IMR-90 (cell line): Measurements from ENCODE around the gene ANKFY1. TPM values are rescaled to one million over a fixed set of nuclear protein-coding genes. Genes with fewer than 3 reads are reported as not detected.
A peak's percentile ranks its signal among the peaks of the same experiment; 100 is the strongest.

Experiments used
- ATAC-seq: fragments of 200-7000 bp; cut with Tn5 transposase; 2 replicates; pipeline ENCODE4 v1.9.1; 2020; ENCODE audit warnings: low read depth, mild to moderate bottlenecking, moderate library complexity
- BruUV-seq: library from RNA; stranded (reverse); fragments of 400-500 nt; replicated peaks from 2 replicates; lab custom pipeline; 2021; lab: Mats Ljungman, UMichigan
- CTCF ChIA-PET: fragments of 300-600 bp; formaldehyde crosslinking; extraction: SDS; loops from one replicate; lab custom pipeline; 2021; ENCODE audit warnings: antibody characterized with exemption; lab: Yijun Ruan, JAX
- POLR2A ChIA-PET: fragments of 300-600 bp; sonication (Branson Sonifier 250); formaldehyde crosslinking; loops from one replicate; lab custom pipeline; 2022; ENCODE audit warnings: antibody characterized with exemption; ENCODE audit not compliant: unreplicated experiment; lab: Charles Lee
- DNase-seq: peaks from one replicate; pipeline ENCODE4 v3.0.0; 2013
- H2AFZ ChIP-seq: replicated peaks from 2 replicates; pipeline ENCODE3; 2013; ENCODE audit warnings: low read length, mild to moderate bottlenecking; ENCODE audit not compliant: poor library complexity
- H2AK5ac ChIP-seq: 2 replicates; pipeline ENCODE4 v1.6.1; 2013; ENCODE audit warnings: low read depth, low read length, inconsistent platforms
- H2AK9ac ChIP-seq: replicated peaks from 2 replicates; pipeline ENCODE3; 2013; ENCODE audit warnings: mild to moderate bottlenecking, low read depth, low read length, moderate library complexity; ENCODE audit not compliant: poor library complexity
- H2BK120ac ChIP-seq: 2 replicates; pipeline ENCODE4 v1.6.1; 2013; ENCODE audit warnings: low read depth, low read length, inconsistent platforms
- H2BK15ac ChIP-seq: 3 replicates; pipeline ENCODE4 v1.6.1; 2013; ENCODE audit warnings: low read depth, low read length, inconsistent platforms
- H2BK20ac ChIP-seq: 2 replicates; pipeline ENCODE4 v1.6.1; 2013; ENCODE audit warnings: low read depth, mild to moderate bottlenecking, inconsistent platforms, low read length, moderate library complexity
- H2BK5ac ChIP-seq: 2 replicates; pipeline ENCODE4 v1.6.1; 2013; ENCODE audit warnings: mild to moderate bottlenecking, low read depth, low read length, inconsistent platforms; ENCODE audit not compliant: poor library complexity, severe bottlenecking
- H3K14ac ChIP-seq: replicated peaks from 2 replicates; pipeline ENCODE4 v1.6.1; 2013; ENCODE audit warnings: low read depth, low read length, inconsistent platforms
- H3K18ac ChIP-seq: 2 replicates; pipeline ENCODE4 v1.6.1; 2013; ENCODE audit warnings: low read depth, low read length, control low read depth
- H3K23ac ChIP-seq: 2 replicates; pipeline ENCODE4 v1.6.1; 2013; ENCODE audit warnings: low read depth, low read length, inconsistent platforms
- H3K27ac ChIP-seq: 2 replicates; pipeline ENCODE4 v1.5.1; 2013; ENCODE audit warnings: mild to moderate bottlenecking, control low read depth, low read length; ENCODE audit not compliant: insufficient read depth
- H3K27me3 ChIP-seq: 2 replicates; pipeline ENCODE4 v1.6.1; 2013; ENCODE audit warnings: low read length; ENCODE audit not compliant: control insufficient read depth, insufficient read depth
- H3K36me3 ChIP-seq: 2 replicates; pipeline ENCODE4 v1.6.1; 2013; ENCODE audit warnings: low read length, mixed read lengths; ENCODE audit not compliant: control insufficient read depth, insufficient read depth
- H3K4ac ChIP-seq: 2 replicates; pipeline ENCODE4 v1.6.1; 2013; ENCODE audit warnings: low read depth, low read length, inconsistent platforms
- H3K4me1 ChIP-seq: 2 replicates; pipeline ENCODE4 v1.6.1; 2013; ENCODE audit warnings: low read length, mixed read lengths; ENCODE audit not compliant: control insufficient read depth, insufficient read depth
- H3K4me2 ChIP-seq: 2 replicates; pipeline ENCODE4 v1.6.1; 2013; ENCODE audit warnings: low read depth, mild to moderate bottlenecking, control low read depth, low read length, moderate library complexity
- H3K4me3 ChIP-seq: 2 replicates; pipeline ENCODE4 v1.5.1; 2013; ENCODE audit warnings: low read depth, mild to moderate bottlenecking, control low read depth, low read length, moderate library complexity; ENCODE audit not compliant: insufficient read depth
- H3K56ac ChIP-seq: 2 replicates; pipeline ENCODE4 v1.6.1; 2013; ENCODE audit warnings: low read length, inconsistent platforms; ENCODE audit not compliant: insufficient read depth; ENCODE audit errors: extremely low read depth
- H3K79me1 ChIP-seq, 2 experiments: 2 replicates each; pipeline ENCODE4 v1.6.1; 2013; ENCODE audit warnings: low read length in 2 of 2, inconsistent platforms in 1 of 2, low read depth in 1 of 2
- H3K9ac ChIP-seq: 2 replicates; pipeline ENCODE4 v1.6.1; 2013; ENCODE audit warnings: low read depth, low read length, control low read depth
- H3K9me1 ChIP-seq: 2 replicates; pipeline ENCODE4 v1.6.1; 2013; ENCODE audit warnings: low read length, inconsistent platforms; ENCODE audit not compliant: insufficient read depth
- H3K9me3 ChIP-seq: 2 replicates; pipeline ENCODE4 v1.6.1; 2013; ENCODE audit warnings: low read length; ENCODE audit not compliant: control insufficient read depth, insufficient read depth
- H4K20me1 ChIP-seq: 2 replicates; pipeline ENCODE4 v1.6.1; 2013; ENCODE audit warnings: low read length, inconsistent platforms; ENCODE audit not compliant: insufficient read depth
- H4K5ac ChIP-seq: 2 replicates; pipeline ENCODE4 v1.6.1; 2013; ENCODE audit warnings: mild to moderate bottlenecking, low read depth, low read length, control low read depth
- H4K8ac ChIP-seq, 2 experiments: 2 replicates each; pipeline ENCODE4 v1.6.1; 2013; ENCODE audit warnings: low read depth in 2 of 2, low read length in 2 of 2, control low read depth in 1 of 2, inconsistent platforms in 1 of 2
- H4K91ac ChIP-seq: 2 replicates; pipeline ENCODE4 v1.6.1; 2013; ENCODE audit warnings: low read depth, low read length, inconsistent platforms; ENCODE audit not compliant: insufficient read depth
- BHLHE40 ChIP-seq: fragments of 150-350 bp; IDR thresholded peaks from 2 replicates; pipeline ENCODE4 v1.6.1; 2016; ENCODE audit warnings: mild to moderate bottlenecking, low read depth, low read length
- CEBPB ChIP-seq: IDR thresholded peaks from 2 replicates; pipeline ENCODE4 v1.6.1; 2012; ENCODE audit warnings: low read depth, low read length, improper control_type of control experiment
- CHD1 ChIP-seq: IDR thresholded peaks from 2 replicates; pipeline ENCODE4 v1.6.1; 2012; ENCODE audit warnings: low read depth, low read length, improper control_type of control experiment
- CTCF ChIP-seq: conservative IDR thresholded peaks from 2 replicates; pipeline ENCODE4 v1.5.1; 2012; ENCODE audit warnings: mild to moderate bottlenecking, low read depth, low read length, improper control_type of control experiment
- ELK1 ChIP-seq: fragments of 150-350 bp; IDR thresholded peaks from 2 replicates; pipeline ENCODE4 v1.6.1; 2016; ENCODE audit warnings: low read depth, mild to moderate bottlenecking, low read length, moderate library complexity, borderline replicate concordance
- FOS ChIP-seq: fragments of 150-350 bp; IDR thresholded peaks from 2 replicates; pipeline ENCODE4 v1.6.1; 2016; ENCODE audit warnings: low read depth, low read length
- MAFK ChIP-seq: IDR thresholded peaks from 2 replicates; pipeline ENCODE4 v1.6.1; 2012; ENCODE audit warnings: low read depth, low read length, improper control_type of control experiment
- MAZ ChIP-seq: IDR thresholded peaks from 2 replicates; pipeline ENCODE4 v1.6.1; 2012; ENCODE audit warnings: low read depth, mild to moderate bottlenecking, low read length, improper control_type of control experiment, moderate library complexity, borderline replicate concordance
- MXI1 ChIP-seq: IDR thresholded peaks from 2 replicates; pipeline ENCODE4 v1.6.1; 2012; ENCODE audit warnings: low read depth, mild to moderate bottlenecking, low read length, moderate library complexity, borderline replicate concordance
- NFE2L2 ChIP-seq: fragments of 150-350 bp; IDR thresholded peaks from 2 replicates; pipeline ENCODE4 v1.6.1; 2016; ENCODE audit warnings: low read depth, mild to moderate bottlenecking, low read length
- POLR2A ChIP-seq: IDR thresholded peaks from 2 replicates; pipeline ENCODE4 v1.6.1; 2012; ENCODE audit warnings: mild to moderate bottlenecking, low read depth, low read length
- RAD21 ChIP-seq: IDR thresholded peaks from 2 replicates; pipeline ENCODE4 v1.6.1; 2012; ENCODE audit warnings: low read length, improper control_type of control experiment
- RCOR1 ChIP-seq: IDR thresholded peaks from 2 replicates; pipeline ENCODE4 v1.6.1; 2012; ENCODE audit warnings: mild to moderate bottlenecking, low read length, improper control_type of control experiment; ENCODE audit not compliant: insufficient replicate concordance
- RFX5 ChIP-seq: IDR thresholded peaks from 2 replicates; pipeline ENCODE4 v1.8.0; 2012; ENCODE audit warnings: low read depth, mild to moderate bottlenecking, low read length, moderate library complexity
- SMC3 ChIP-seq: fragments of 150-350 bp; IDR thresholded peaks from 2 replicates; pipeline ENCODE4 v1.6.1; 2016; ENCODE audit warnings: low read depth, mild to moderate bottlenecking, antibody characterized with exemption, low read length, moderate library complexity
- WGBS, 2 experiments: methylation state at CpG; one replicate each; pipeline versions ENCODE4 v1.1.5 to v1.1.7; 2013; ENCODE audit warnings: missing lambda C conversion rate in 2 of 2; ENCODE audit not compliant: insufficient read length in 1 of 2; ENCODE audit errors: extremely low coverage in 2 of 2; 5-methylcytosine and 5-hydroxymethylcytosine counted together
- dilution Hi-C: fragments of 300-500 bp; cut with HindIII; formaldehyde crosslinking; loops from one replicate; pipeline ENCODE4 v1.14.3; 2018; ENCODE audit warnings: low sequenced_read_pairs; ENCODE audit not compliant: unreplicated experiment
- in situ Hi-C: fragments of 300-500 bp; cut with MboI; formaldehyde crosslinking; loops from 3 replicates; pipeline ENCODE4 v1.14.3; 2019; ENCODE audit warnings: low sequenced_read_pairs, inconsistent platforms, mixed read lengths
- intact Hi-C: fragments of 100-400 bp; cut with micrococcal nuclease; formaldehyde crosslinking; loops from 2 replicates; pipeline ENCODE4 v1.10.0; 2022
- polyA plus RNA-seq, 3 experiments: library from polyadenylated mRNA; depleted of rRNA; stranded (reverse); fragments of >200 nt; gene quantifications; 2 replicates each; pipeline ENCODE4 v1.2.3, GENCODE V29; 2012; ENCODE audit warnings: low replicate concordance in 1 of 3
- total RNA-seq: library from RNA; depleted of rRNA; stranded (reverse); fragments of >200 nt; gene quantifications from 2 replicates; pipeline ENCODE4 v1.2.3, GENCODE V29; 2012

ANKFY1 gene
- total and polyA plus RNA-seq, 2 of the 4 experiments (the other 2 are of a cell fraction) = 32.3 to 48.9 TPM

DNA sequence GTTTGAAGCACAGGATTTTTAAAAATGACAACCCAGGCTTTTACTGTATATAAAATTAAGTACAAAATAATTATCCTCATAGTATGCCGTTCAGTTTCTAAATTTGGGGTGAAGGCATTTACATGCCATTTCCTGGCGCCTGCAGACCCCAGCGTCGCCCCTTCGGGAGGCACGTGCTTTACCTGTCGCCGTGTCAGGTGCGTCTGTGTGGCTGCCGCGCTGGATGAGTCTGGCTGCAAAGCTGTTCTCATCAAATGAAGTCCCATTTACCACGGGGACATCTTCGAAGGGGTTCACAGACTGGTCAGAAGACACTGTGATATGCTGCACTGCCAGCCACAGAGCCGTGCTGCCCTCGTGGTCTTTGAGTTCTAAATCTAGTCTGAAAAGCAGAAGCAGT, 69.0 kb downstream of the ANKFY1 start:
- in situ Hi-C loops (no loop called here), intact Hi-C loops (no loop called here), dilution Hi-C loops (no loop called here)
- Histone ChIP-seq H2BK5ac (no peak overlapping the region), H3K4me1 (peaks cover 5% of the 10 kb centered on the region), H3K4me3 (no peak overlapping the region), H3K4ac (0 out of 2 replicates have a peak overlapping the region, but pooled peaks have one; percentile 34), H3K9me3 (no peaks in the 10 kb centered on the region), H3K14ac (no peak overlapping the region), H2AK9ac (peak overlapping the region; percentile 66), H2BK15ac (no peak overlapping the region), H2BK120ac (no peak overlapping the region; the same call in 1 of the 2 replicates), H3K18ac (no peak overlapping the region), H3K27ac (no peak overlapping the region), H3K9ac (no peak overlapping the region), H3K23ac (no peak overlapping the region), H3K9me1 (0 out of 2 replicates have a peak, but pooled peaks cover 2% of the 10 kb centered on the region), H3K36me3 (peaks cover 25% of the 10 kb centered on the region), H3K56ac (no peak overlapping the region), H4K5ac (no peak overlapping the region), H4K20me1 (peaks cover 14% of the 10 kb centered on the region), H3K4me2 (no peak overlapping the region), H3K79me1 (peaks cover 4 to 27% of the 10 kb centered on the region in 2 experiments; a peak in 3 of 4 replicates), H3K27me3 (no peaks in the 10 kb centered on the region), H2AK5ac (no peak overlapping the region), H2AFZ (no peak overlapping the region), H4K8ac (no peak overlapping the region), H2BK20ac (no peak overlapping the region), H4K91ac (no peak overlapping the region)
- BruUV-seq = no TSS peak
- no peak for ATAC-seq
- DNase-seq = no peak
- no peak for TF ChIP-seq RAD21
- TF ChIP-seq SMC3 = no peak
- no peak for TF ChIP-seq ELK1
- TF ChIP-seq RCOR1 = no peak
- TF ChIP-seq BHLHE40 = no peak
- no peak for TF ChIP-seq MAZ
- no peak for TF ChIP-seq CHD1
- TF ChIP-seq POLR2A = no peak
- TF ChIP-seq CTCF = no peak
- no peak for TF ChIP-seq MXI1
- TF ChIP-seq RFX5 = no peak
- no peak for TF ChIP-seq MAFK
- no peak for TF ChIP-seq CEBPB
- TF ChIP-seq NFE2L2 = no peak
- TF ChIP-seq FOS = no peak
- CTCF ChIA-PET = interaction anchor here (0.9 kb wide), 1 partner anchor 160 kb away, joined by 3 read pairs; no protein-coding TSS in a partner anchor
- POLR2A ChIA-PET = no interaction called here
- WGBS, 2 experiments = 98% methylated on average over 6 of the region's 15 CpGs; no CpG with 5 or more reads in 1 of the 2 experiments
